ENCODE measurements around the gene CCT2.

DNA sequence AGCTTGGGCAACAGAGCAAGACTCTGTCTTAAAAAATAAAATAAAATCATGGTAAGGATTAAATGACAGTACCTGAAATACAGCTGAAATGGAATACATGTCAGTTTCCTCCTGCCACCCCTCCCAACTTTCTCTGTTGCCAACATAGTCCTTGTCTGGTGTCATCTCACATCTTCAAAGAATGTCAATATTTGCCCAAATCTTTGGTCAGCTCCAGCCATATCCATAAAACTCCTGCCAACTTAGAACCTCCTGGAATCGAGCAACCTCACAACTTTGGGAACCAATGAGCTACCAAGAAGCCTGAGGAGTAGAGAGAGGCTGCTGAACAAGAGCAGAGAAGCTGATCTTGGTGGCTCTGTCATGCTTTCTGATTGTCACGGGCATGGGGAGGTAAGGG, 36.3 kb downstream of the CCT2 start:
- TF ChIP-seq POLR2A (IDR thresholded peaks at IDR 0.05; ENCODE audit: low read length) (no peak), GATA1 (IDR thresholded peaks at IDR 0.05; ENCODE audit: low read depth, low read length) (no peak)

All from erythroblast (primary cell).